ENCODE measurements around the gene PSD2.
A peak's percentile ranks its signal among the peaks of the same experiment; 100 is the strongest.

Gene PSD2

GRCh38 chr5:139763930-139764791, 31.4 kb upstream of the PSD2 start:
- peak; percentile 38 for DNase-seq

- DNase-seq: no peak
These were observed 30.7 kb upstream of the PSD2 start for GRCh38 chr5:139764886-139765408.

GRCh38 chr5:139765409-139766217, 30.0 kb upstream of the PSD2 start:
- peak; percentile 91 for DNase-seq

DNA sequence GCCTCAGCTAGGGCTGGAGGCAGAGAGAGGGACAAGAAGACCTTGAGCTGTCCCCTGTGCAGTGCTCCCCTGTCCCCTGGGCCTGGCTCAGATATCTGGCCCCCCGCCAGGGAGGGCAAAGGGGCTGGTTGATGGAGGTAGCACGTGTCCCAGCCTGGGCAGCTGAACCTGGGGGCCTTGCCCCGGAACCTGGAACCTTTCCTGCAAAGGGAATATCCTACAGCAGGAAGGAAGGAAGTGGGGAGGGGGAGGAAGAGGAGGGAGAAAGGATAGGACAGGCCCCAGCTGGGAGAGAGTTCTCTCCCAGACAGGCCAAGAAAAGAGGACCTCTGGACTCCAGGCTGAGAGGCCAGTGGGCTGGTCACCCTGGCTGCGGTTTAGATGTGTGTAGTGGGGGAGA, 27.6 kb upstream of the PSD2 start:
- DNase-seq: no peak

- DNase-seq: no peak
These were observed 26.7 kb upstream of the PSD2 start for GRCh38 chr5:139768807-139769465.

DNA sequence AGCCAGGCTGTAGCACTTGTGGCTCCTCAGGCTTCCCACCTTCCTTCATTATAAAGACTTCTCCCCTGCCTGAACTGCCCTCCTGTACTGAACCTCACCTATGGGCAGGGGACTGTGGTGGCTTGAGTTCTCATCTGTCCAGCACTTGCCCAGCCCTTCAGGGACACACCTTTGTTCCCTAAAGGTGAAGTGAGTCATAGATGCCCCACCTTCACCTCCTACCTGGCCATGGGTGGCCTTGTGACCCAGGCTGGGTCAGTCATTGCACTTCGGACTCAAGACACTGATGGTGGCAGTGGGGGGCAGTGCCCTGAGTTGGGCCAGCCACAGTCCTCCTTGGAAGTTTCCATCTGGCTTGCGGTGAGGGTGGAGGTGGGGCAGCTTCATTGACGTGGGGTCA, 26.1 kb upstream of the PSD2 start:
- DNase-seq: no peak

DNA sequence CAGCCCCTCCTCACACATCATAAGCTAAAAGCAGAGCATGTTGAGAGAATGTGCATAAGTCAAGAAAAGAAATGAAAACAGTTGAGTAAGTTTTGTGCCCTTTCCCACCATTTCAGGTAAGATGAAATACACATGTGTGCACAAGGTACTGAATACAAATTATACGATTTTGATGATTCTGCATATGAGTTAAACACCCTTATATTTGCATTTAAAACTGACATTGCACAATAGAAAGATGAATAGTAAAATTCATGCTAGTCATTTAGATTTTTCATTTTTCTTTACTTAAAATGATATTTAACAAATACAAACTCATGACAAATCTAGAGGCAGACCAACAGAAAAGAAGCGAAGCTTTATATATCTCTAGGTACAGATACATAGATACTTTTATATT, 24.9 kb upstream of the PSD2 start:
- DNase-seq: no peak

GRCh38 chr5:139772089-139772791, 23.4 kb upstream of the PSD2 start:
- no peak for DNase-seq

GRCh38 chr5:139772927-139773690, 22.5 kb upstream of the PSD2 start:
- no peak for DNase-seq

- peak; percentile 82 for DNase-seq
These were observed 20.5 kb upstream of the PSD2 start for GRCh38 chr5:139774980-139775661.

DNA sequence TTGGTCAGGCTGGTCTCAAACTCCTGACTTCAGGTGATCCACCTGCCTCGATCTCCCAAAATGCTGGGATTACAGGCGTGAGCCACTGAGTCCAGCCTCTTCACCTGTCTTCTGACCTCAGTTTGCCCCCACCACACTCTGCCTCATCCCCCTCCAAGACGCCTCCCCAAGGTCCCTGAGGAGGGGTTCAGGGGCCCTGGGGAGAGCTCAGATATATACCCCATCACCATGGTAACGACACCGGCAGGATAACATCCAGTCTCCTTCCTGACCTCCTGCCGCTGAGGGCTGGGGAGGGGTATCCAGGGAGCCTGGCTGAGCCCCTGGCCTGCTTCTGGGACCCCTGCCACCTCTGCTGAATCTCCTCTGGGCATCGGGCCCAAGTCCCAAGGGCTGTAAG, 19.7 kb upstream of the PSD2 start:
- no peak for DNase-seq

DNA sequence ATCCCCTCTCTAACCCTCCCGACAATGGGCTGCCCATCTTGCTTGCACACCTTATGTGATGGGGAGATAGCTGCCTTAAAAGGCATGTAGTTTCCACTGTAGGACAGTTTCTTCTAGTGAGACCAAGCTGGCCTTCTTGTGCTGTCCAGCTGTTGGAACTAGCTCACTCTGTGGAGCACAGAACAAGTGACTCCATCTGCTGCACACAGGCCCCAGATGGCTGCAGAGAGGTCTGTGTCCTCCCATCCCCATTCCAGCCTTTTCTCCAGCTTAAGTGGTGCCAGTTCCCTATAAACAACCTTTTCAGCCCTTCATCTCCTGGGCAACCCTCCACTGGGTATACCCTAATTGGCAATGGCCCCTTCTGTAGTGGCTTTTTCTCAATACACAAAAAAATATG, 18.7 kb upstream of the PSD2 start:
- DNase-seq: no peak

- DNase-seq: no peak
These were observed 12.1 kb upstream of the PSD2 start for GRCh38 chr5:139783436-139783965.

DNA sequence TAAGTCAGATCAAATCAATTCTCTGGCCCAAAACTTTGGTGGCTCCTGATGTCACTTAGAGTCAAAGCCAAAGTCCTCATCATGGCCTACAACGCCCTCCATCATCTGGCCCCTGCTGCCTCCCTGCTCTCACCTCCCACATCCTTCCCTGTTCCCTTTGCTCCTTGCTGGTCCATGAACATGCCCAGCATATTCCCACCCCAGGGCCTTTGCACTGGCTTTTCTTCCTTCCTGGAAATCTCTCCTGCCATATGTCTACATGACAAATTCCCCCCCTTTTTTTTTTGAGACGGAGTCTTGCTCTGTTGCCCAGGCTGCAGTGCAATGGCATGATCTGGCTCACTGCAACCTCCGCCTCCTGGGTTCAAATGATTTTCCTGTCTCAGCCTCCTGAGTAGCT, 11.1 kb upstream of the PSD2 start:
- no peak for DNase-seq

DNA sequence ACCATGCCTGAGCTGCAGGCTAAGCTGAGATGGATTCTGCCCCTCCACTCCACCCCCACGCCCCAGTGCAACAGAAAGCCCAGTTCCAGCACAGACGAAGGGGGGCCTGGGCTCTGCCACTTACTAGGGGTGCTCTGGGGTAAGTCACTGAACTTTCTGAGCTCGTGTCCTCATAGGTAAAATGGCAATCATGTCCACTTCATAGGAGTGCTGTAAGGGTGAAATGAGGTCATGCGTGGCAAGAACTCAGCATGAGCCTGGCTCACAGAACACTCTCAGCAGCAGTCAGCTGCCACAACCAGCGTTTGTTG, 8.4 kb upstream of the PSD2 start:
- no peak for DNase-seq

DNA sequence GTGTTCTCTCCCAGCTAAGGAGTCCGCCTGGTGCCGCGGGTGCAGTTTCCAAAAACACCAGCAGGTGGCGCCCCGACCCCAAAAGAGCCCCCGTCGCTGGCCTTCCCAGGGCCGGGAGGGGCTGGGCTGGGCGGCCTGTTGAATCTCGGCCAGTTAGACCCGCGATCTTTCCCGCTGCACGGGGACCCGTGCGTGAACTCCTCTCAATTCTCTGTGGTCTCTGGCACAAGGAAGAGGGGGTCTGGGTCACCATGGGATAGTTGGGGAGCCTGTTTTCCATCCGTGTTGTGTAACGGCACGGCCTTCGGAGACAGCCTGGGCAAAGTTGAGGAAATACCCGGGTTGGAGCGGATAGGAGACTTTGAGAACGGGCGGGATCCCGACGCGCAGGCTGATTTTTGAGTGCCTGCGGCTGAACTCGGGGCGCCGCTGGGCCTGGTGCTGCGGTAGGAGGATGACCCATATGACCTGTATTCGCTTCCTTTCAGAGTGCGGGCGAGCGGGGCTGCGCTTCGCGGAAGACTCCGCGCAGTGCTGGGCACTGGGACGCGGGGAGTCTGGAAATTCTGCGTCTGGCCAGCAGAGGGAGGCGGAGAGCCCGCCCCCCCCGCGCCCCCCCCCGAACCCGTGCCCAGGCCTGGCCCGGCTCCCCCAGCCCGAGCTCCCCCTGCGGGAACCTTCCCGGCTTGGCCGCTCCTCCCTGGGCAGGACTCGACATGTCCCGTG, 7.9 kb upstream of the PSD2 start:
- peak; percentile 86 for DNase-seq

GRCh38 chr5:139788294-139788910, 7.2 kb upstream of the PSD2 start:
- no peak for DNase-seq

GRCh38 chr5:139789116-139789844, 6.3 kb upstream of the PSD2 start:
- DNase-seq: no peak

GRCh38 chr5:139789845-139790189, 5.8 kb upstream of the PSD2 start:
- DNase-seq: no peak

Measured in CD4-positive, alpha-beta T cell treated with Interleukin-17A for 4 hours (primary cell).